A673 (cell line): ENCODE results near the gene CAMK2N2.

Experiments used
- CTCF ChIP-seq: fragments of 300-800, 200-600 bp; sonication (generic); conservative IDR thresholded peaks from 2 replicates; pipeline ENCODE4 v1.5.1; 2017; ENCODE audit warnings: low read depth, mild to moderate bottlenecking, antibody characterized with exemption, low read length, moderate library complexity, mixed read lengths
- EZH2 ChIP-seq: fragments of 200-600 bp; sonication (generic); IDR thresholded peaks from 2 replicates; pipeline ENCODE4 v1.6.1; 2017; ENCODE audit warnings: borderline replicate concordance, low read depth, mild to moderate bottlenecking, mixed read lengths, antibody characterized with exemption, low read length; ENCODE audit not compliant: poor library complexity, severe bottlenecking

GRCh38 chr3:184228376-184229137 is 32.8 kb downstream of the CAMK2N2 start:
- TF ChIP-seq CTCF (no peak), EZH2 (no peak)
